ENCODE results near the gene CBX2.
"Not testable (repeated sequence)": the region's sequence is repeated elsewhere in the genome, so short reads cannot be mapped to it uniquely, and the experiment has no call there.

- not testable (repeated sequence) for TF ChIP-seq CTCF (IDR thresholded peaks at IDR 0.05; ENCODE audit: low read depth, low read length); EZH2phosphoT487 (IDR thresholded peaks at IDR 0.05; ENCODE audit: low read depth)
These were observed 23.0 kb upstream of the CBX2 start for GRCh38 chr17:79754903-79755302.

All from OCI-LY3 (cell line).